ENCODE data around the gene CSGALNACT2.

DNA sequence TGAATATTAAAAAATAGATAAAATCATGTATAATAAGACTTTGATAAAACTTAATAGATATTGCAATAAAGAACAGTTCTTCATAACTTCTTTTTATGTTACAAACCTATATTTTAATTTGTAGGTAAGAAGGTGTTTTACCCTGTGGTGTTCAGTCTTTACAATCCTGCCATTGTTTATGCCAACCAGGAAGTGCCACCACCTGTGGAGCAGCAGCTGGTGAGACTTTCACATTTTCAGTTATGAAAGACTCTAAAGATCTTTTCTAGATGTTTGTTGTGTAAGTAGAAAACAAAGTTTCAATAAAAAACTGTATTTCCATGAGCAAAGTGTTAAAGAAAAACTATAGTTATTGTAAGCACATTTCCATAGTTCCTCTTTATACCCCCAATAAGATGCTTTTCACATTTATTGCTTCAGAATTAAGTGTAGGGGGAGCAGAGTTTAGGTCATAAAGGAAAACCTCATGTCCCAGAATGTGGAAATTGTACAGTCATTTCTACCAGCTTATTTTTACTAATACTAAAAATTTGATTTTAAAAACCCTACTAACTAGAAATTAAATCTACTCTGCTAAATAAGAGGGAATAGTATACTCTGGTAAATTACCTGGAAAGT lies 28.7 kb downstream of the CSGALNACT2 start:
- no peak for TF ChIP-seq POLR2A (IDR thresholded peaks at IDR 0.05)
- TF ChIP-seq, protein P1, sequence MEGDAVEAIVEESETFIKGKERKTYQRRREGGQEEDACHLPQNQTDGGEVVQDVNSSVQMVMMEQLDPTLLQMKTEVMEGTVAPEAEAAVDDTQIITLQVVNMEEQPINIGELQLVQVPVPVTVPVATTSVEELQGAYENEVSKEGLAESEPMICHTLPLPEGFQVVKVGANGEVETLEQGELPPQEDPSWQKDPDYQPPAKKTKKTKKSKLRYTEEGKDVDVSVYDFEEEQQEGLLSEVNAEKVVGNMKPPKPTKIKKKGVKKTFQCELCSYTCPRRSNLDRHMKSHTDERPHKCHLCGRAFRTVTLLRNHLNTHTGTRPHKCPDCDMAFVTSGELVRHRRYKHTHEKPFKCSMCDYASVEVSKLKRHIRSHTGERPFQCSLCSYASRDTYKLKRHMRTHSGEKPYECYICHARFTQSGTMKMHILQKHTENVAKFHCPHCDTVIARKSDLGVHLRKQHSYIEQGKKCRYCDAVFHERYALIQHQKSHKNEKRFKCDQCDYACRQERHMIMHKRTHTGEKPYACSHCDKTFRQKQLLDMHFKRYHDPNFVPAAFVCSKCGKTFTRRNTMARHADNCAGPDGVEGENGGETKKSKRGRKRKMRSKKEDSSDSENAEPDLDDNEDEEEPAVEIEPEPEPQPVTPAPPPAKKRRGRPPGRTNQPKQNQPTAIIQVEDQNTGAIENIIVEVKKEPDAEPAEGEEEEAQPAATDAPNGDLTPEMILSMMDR (IDR thresholded peaks at IDR 0.05), result no peak
